T follicular helper cell (primary cell): ENCODE measurements around the gene ARID4B.
A peak's percentile ranks its signal among the peaks of the same experiment; 100 is the strongest.
"Not testable (repeated sequence)": the region's sequence is repeated elsewhere in the genome, so short reads cannot be mapped to it uniquely, and the experiment has no call there.

Source experiments
- DNase-seq: peaks from one replicate; pipeline ENCODE4 v3.0.0-alpha.2; 2020; ENCODE audit warnings: low read depth

Gene ARID4B

GRCh38 chr1:235329139-235329902, 1.3 kb upstream of the ARID4B start:
- DNase-seq: peak; percentile 14

GRCh38 chr1:235328271-235329138, 526 bp upstream of the ARID4B start, which contains the start of gene GGPS1:
Gene GGPS1, plus strand, starts transcription at chr1:235328570. Its CDS starts 6,695 bp downstream, at chr1:235335265.
- DNase-seq: peak; percentile 99

- DNase-seq: peak; percentile 63
These were observed 1.0 kb downstream of the ARID4B start for GRCh38 chr1:235326719-235327558.

GRCh38 chr1:235325854-235326253, 2.1 kb downstream of the ARID4B start:
- DNase-seq: no peak

GRCh38 chr1:235325139-235325538, 2.8 kb downstream of the ARID4B start:
- no peak for DNase-seq

- DNase-seq: no peak
These were observed 3.7 kb downstream of the ARID4B start for GRCh38 chr1:235324296-235324695.

- DNase-seq: no peak
These were observed 7.3 kb downstream of the ARID4B start for GRCh38 chr1:235320521-235321179.

GRCh38 chr1:235319255-235319654, 8.7 kb downstream of the ARID4B start:
- no peak for DNase-seq

GRCh38 chr1:235317168-235317567, 10.8 kb downstream of the ARID4B start:
- DNase-seq: no peak

GRCh38 chr1:235315735-235316134, 12.2 kb downstream of the ARID4B start:
- DNase-seq: no peak

GRCh38 chr1:235315173-235315572, 12.8 kb downstream of the ARID4B start:
- DNase-seq: no peak

- no peak for DNase-seq
These were observed 13.9 kb downstream of the ARID4B start for GRCh38 chr1:235313931-235314678.

GRCh38 chr1:235313262-235313661, 14.7 kb downstream of the ARID4B start:
- no peak for DNase-seq

- not testable (repeated sequence) for DNase-seq
These were observed 18.8 kb downstream of the ARID4B start for GRCh38 chr1:235309206-235309605.

GRCh38 chr1:235307158-235308124, 20.5 kb downstream of the ARID4B start:
- no peak for DNase-seq

- peak; percentile 31 for DNase-seq
These were observed 23.2 kb downstream of the ARID4B start for GRCh38 chr1:235304549-235305451.

- DNase-seq: no peak
These were observed 25.8 kb downstream of the ARID4B start for GRCh38 chr1:235302143-235302542.

- no peak for DNase-seq
These were observed 28.7 kb downstream of the ARID4B start for GRCh38 chr1:235299169-235299858.
